Coronary artery (tissue), 2 donors: ENCODE results near the gene GMDS.
A peak's percentile ranks its signal among the peaks of the same experiment; 100 is the strongest.

Experiments used
- DNase-seq: peaks from one replicate; pipeline ENCODE4 v3.0.0-alpha.2; 2017; ENCODE audit warnings: low spot score
- H3K27ac ChIP-seq, 2 donors: fragments of 200-600 bp; sonication (generic); one replicate each; pipeline ENCODE4 v1.5.1; 2016 to 2019
- H3K4me3 ChIP-seq: fragments of 200-600 bp; sonication (generic); 2 replicates; pipeline ENCODE4 v1.5.1; 2016; ENCODE audit warnings: mild to moderate bottlenecking, moderate library complexity
- CTCF ChIP-seq: fragments of 200-600 bp; sonication (generic); IDR thresholded peaks from one replicate; pipeline ENCODE4 v1.5.1; 2019; ENCODE audit warnings: antibody characterized with exemption

Gene GMDS

GRCh38 chr6:2129182-2129621, 116.2 kb downstream of the GMDS start:
- DNase-seq, result no peak
- Histone ChIP-seq H3K4me3 (no peak overlapping the region), H3K27ac (no peak overlapping the region)
- no peak for TF ChIP-seq CTCF

GRCh38 chr6:2127484-2127911, 117.9 kb downstream of the GMDS start:
- no peak for DNase-seq
- TF ChIP-seq CTCF, result no peak
- H3K4me3 ChIP-seq, result peak overlapping the region; percentile 37
- peak overlapping the region in 1 of 2 donors; percentile 85 for H3K27ac ChIP-seq

- Histone ChIP-seq H3K4me3 (no peak overlapping the region), H3K27ac (no peak overlapping the region)
- TF ChIP-seq CTCF, result no peak
- DNase-seq, result no peak
Observed at GRCh38 chr6:2126351-2126750, 119.1 kb downstream of the GMDS start.

GRCh38 chr6:2125158-2125557, 120.2 kb downstream of the GMDS start:
- no peak overlapping the region for H3K4me3 ChIP-seq
- DNase-seq, result no peak
- no peak for TF ChIP-seq CTCF
- peak overlapping the region in 1 of 2 donors; percentile 3 for H3K27ac ChIP-seq

GRCh38 chr6:2124260-2124709, 121.1 kb downstream of the GMDS start:
- DNase-seq, result no peak
- no peak overlapping the region for H3K4me3 ChIP-seq

GRCh38 chr6:2120912-2121311, 124.5 kb downstream of the GMDS start:
- no peak for TF ChIP-seq CTCF
- DNase-seq, result no peak
- Histone ChIP-seq H3K27ac (no peak overlapping the region), H3K4me3 (no peak overlapping the region)

More at GRCh38 chr6:2124260-2124709, 121.1 kb downstream of the GMDS start:
- no peak for TF ChIP-seq CTCF
- H3K27ac ChIP-seq, result no peak overlapping the region

GRCh38 chr6:2119275-2119674, 126.1 kb downstream of the GMDS start:
- no peak for DNase-seq
- no peak for TF ChIP-seq CTCF
- Histone ChIP-seq H3K4me3 (no peak overlapping the region), H3K27ac (no peak overlapping the region)
